ACC112 (cell line): ENCODE measurements around the gene LSAMP.
"Not testable (repeated sequence)": the region's sequence is repeated elsewhere in the genome, so short reads cannot be mapped to it uniquely, and the experiment has no call there.

Experiments
- H2AFZ ChIP-seq: fragments of 200-600 bp; sonication (generic); one replicate; pipeline ENCODE4 v1.6.0; 2017; ENCODE audit warnings: antibody characterized with exemption, low read length; ENCODE audit not compliant: unreplicated experiment
- H3K27ac ChIP-seq: fragments of 200-600 bp; sonication (generic); 2 replicates; pipeline ENCODE4 v1.5.1; 2014; ENCODE audit warnings: low read depth, mild to moderate bottlenecking, antibody characterized with exemption, low read length, moderate library complexity
- H3K27me3 ChIP-seq: fragments of 200-600 bp; sonication (generic); 2 replicates; pipeline ENCODE4 v1.6.1; 2014; ENCODE audit warnings: mild to moderate bottlenecking, antibody characterized with exemption, low read length, moderate library complexity, mixed read lengths; ENCODE audit not compliant: insufficient read depth
- H3K36me3 ChIP-seq: fragments of 200-600 bp; sonication (generic); 2 replicates; pipeline ENCODE4 v1.6.1; 2016; ENCODE audit warnings: mild to moderate bottlenecking, antibody characterized with exemption, low read length, moderate library complexity, mixed read lengths; ENCODE audit not compliant: insufficient read depth
- H3K4me1 ChIP-seq: fragments of 200-600 bp; sonication (generic); one replicate; pipeline ENCODE4 v1.6.1; 2016; ENCODE audit warnings: low read length, mixed read lengths; ENCODE audit not compliant: insufficient read depth, unreplicated experiment, control insufficient read depth
- H3K4me3 ChIP-seq: fragments of 200-600 bp; sonication (generic); 2 replicates; pipeline ENCODE4 v1.5.1; 2014; ENCODE audit warnings: mild to moderate bottlenecking, low read depth, low read length
- H3K79me2 ChIP-seq: fragments of 200-600 bp; sonication (generic); one replicate; pipeline ENCODE4 v1.6.0; 2016; ENCODE audit warnings: low read length; ENCODE audit not compliant: control insufficient read depth, unreplicated experiment, insufficient read depth

The LSAMP gene

GRCh38 chr3:115783938-115784738 is 661.1 kb downstream of the LSAMP start:
- Histone ChIP-seq H3K27ac (peak overlapping the region; percentile 95), H3K27me3 (no peaks in the 10 kb centered on the region), H3K4me1 (peaks cover 32% of the 10 kb centered on the region), H3K4me3 (peak overlapping the region; percentile 79), H2AFZ (peak overlapping the region; percentile 45), H3K79me2 (no peaks in the 10 kb centered on the region), H3K36me3 (no peaks in the 10 kb centered on the region)

- H3K4me3 ChIP-seq: peak overlapping the region; percentile 79
- H3K36me3 ChIP-seq, H2AFZ ChIP-seq, H3K27me3 ChIP-seq, H3K79me2 ChIP-seq: not testable (repeated sequence)
- H3K4me1 ChIP-seq: peaks cover 26% of the 10 kb centered on the region
- H3K27ac ChIP-seq: peak overlapping the region; percentile 95
Observed at GRCh38 chr3:115783426-115783825, 661.9 kb downstream of the LSAMP start.

- no peak overlapping the region for H2AFZ ChIP-seq
- no peak overlapping the region for H3K27ac ChIP-seq
- H3K79me2 ChIP-seq: no peaks in the 10 kb centered on the region
- no peaks in the 10 kb centered on the region for H3K36me3 ChIP-seq
- no peaks in the 10 kb centered on the region for H3K27me3 ChIP-seq
- H3K4me3 ChIP-seq: no peak overlapping the region
- no peaks in the 10 kb centered on the region for H3K4me1 ChIP-seq
Observed at GRCh38 chr3:115779011-115779410, 666.3 kb downstream of the LSAMP start.

- Histone ChIP-seq H3K4me3 (no peak overlapping the region), H3K27me3 (no peaks in the 10 kb centered on the region), H3K36me3 (no peaks in the 10 kb centered on the region), H3K4me1 (no peaks in the 10 kb centered on the region), H2AFZ (no peak overlapping the region), H3K79me2 (no peaks in the 10 kb centered on the region), H3K27ac (no peak overlapping the region)
Observed at GRCh38 chr3:115772951-115773350, 672.3 kb downstream of the LSAMP start.

- H3K4me3 ChIP-seq: no peak overlapping the region
- no peaks in the 10 kb centered on the region for H3K36me3 ChIP-seq
- H3K4me1 ChIP-seq: peaks cover 15% of the 10 kb centered on the region
Observed at GRCh38 chr3:115768661-115769060, 676.6 kb downstream of the LSAMP start.

GRCh38 chr3:115766587-115767482 is 678.5 kb downstream of the LSAMP start:
- Histone ChIP-seq H3K79me2 (no peaks in the 10 kb centered on the region), H2AFZ (peak overlapping the region; percentile 36), H3K36me3 (no peaks in the 10 kb centered on the region), H3K27me3 (no peaks in the 10 kb centered on the region), H3K4me3 (no peak overlapping the region; the same call in 1 of the 2 replicates), H3K4me1 (peaks cover 15% of the 10 kb centered on the region), H3K27ac (peak overlapping the region; percentile 62)

More at GRCh38 chr3:115768661-115769060, 676.6 kb downstream of the LSAMP start:
- Histone ChIP-seq H3K27ac (no peak overlapping the region), H3K27me3 (no peaks in the 10 kb centered on the region), H2AFZ (no peak overlapping the region), H3K79me2 (no peaks in the 10 kb centered on the region)

GRCh38 chr3:115761927-115762305 is 683.4 kb downstream of the LSAMP start:
- H3K79me2 ChIP-seq: no peaks in the 10 kb centered on the region
- H3K4me3 ChIP-seq: no peak overlapping the region
- H2AFZ ChIP-seq: no peak overlapping the region
- H3K36me3 ChIP-seq: no peaks in the 10 kb centered on the region
- H3K27me3 ChIP-seq: no peaks in the 10 kb centered on the region
- H3K4me1 ChIP-seq: peaks cover 12% of the 10 kb centered on the region
- no peak overlapping the region for H3K27ac ChIP-seq

- Histone ChIP-seq H3K27ac (no peak overlapping the region), H3K4me1 (no peaks in the 10 kb centered on the region), H3K36me3 (no peaks in the 10 kb centered on the region), H2AFZ (no peak overlapping the region), H3K79me2 (no peaks in the 10 kb centered on the region), H3K4me3 (no peak overlapping the region), H3K27me3 (no peaks in the 10 kb centered on the region)
Observed at GRCh38 chr3:115760716-115761115, 684.6 kb downstream of the LSAMP start.

- H2AFZ ChIP-seq: no peak overlapping the region
Observed at GRCh38 chr3:115758076-115758763, 687.1 kb downstream of the LSAMP start.

GRCh38 chr3:115752978-115753377 is 692.3 kb downstream of the LSAMP start:
- not testable (repeated sequence) for H3K4me1 ChIP-seq, H3K4me3 ChIP-seq, H3K27ac ChIP-seq, H2AFZ ChIP-seq, H3K79me2 ChIP-seq, H3K36me3 ChIP-seq
- H3K27me3 ChIP-seq: peaks cover 10% of the 10 kb centered on the region; the same call in 1 of the 2 replicates

More at GRCh38 chr3:115758076-115758763, 687.1 kb downstream of the LSAMP start:
- no peaks in the 10 kb centered on the region for H3K36me3 ChIP-seq
- no peak overlapping the region for H3K27ac ChIP-seq
- no peaks in the 10 kb centered on the region for H3K27me3 ChIP-seq
- no peaks in the 10 kb centered on the region for H3K79me2 ChIP-seq
- H3K4me3 ChIP-seq: no peak overlapping the region
- H3K4me1 ChIP-seq: no peaks in the 10 kb centered on the region
